HL-60 (cell line): ENCODE results near the gene SRPK2.

Experiments used
- POLR2AphosphoS5 ChIP-seq: IDR thresholded peaks from 2 replicates; pipeline ENCODE4 v1.6.1; 2012; ENCODE audit warnings: low read depth
- TF ChIP-seq, protein P1 (sequence below): IDR thresholded peaks from one replicate; pipeline ENCODE4 v1.5.1; 2011; ENCODE audit warnings: low read length, control low read depth, inconsistent platforms; ENCODE audit not compliant: insufficient read depth

DNA sequence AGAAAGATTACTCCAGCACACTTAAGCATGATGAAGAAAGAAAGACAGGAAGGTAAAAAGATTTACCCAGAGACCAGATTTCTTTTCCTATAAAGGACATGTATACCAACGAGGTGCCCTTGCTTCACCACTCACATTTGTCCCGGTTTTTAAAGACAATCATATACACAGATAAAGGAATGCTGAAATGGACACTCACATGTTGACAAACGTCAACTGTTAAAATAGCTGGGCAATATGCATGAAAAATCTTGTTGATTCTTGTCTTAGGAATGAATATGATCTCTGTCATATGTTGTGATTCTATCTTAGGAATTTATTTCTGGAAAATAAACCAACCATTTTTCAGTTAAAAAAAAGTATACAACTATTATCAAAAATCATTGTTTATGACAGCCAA lies 158.2 kb downstream of the SRPK2 start:
- TF ChIP-seq, protein P1, sequence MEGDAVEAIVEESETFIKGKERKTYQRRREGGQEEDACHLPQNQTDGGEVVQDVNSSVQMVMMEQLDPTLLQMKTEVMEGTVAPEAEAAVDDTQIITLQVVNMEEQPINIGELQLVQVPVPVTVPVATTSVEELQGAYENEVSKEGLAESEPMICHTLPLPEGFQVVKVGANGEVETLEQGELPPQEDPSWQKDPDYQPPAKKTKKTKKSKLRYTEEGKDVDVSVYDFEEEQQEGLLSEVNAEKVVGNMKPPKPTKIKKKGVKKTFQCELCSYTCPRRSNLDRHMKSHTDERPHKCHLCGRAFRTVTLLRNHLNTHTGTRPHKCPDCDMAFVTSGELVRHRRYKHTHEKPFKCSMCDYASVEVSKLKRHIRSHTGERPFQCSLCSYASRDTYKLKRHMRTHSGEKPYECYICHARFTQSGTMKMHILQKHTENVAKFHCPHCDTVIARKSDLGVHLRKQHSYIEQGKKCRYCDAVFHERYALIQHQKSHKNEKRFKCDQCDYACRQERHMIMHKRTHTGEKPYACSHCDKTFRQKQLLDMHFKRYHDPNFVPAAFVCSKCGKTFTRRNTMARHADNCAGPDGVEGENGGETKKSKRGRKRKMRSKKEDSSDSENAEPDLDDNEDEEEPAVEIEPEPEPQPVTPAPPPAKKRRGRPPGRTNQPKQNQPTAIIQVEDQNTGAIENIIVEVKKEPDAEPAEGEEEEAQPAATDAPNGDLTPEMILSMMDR = no peak
- no peak for TF ChIP-seq POLR2AphosphoS5
